ENCODE results near the gene EXOC6B.

DNA sequence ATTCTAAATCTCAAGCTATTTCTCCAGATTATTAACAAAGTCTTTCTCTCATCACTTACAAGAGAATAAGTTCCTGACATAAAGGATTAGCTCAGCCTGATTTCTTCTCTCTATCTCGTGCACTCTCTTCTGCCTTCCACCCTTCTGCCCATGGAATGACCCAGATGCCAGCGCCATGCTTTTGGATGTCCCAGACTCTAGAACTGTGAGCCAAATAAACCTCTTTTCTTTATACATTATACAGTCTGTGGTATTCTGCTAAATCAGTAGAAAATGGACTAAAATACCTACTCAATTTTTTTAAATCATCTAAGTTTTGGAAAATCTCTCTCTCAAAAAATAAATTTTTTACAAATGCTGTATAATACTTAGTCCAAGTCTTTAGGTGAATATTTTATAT is 218.6 kb downstream of the EXOC6B start:
- TF ChIP-seq, protein P1, sequence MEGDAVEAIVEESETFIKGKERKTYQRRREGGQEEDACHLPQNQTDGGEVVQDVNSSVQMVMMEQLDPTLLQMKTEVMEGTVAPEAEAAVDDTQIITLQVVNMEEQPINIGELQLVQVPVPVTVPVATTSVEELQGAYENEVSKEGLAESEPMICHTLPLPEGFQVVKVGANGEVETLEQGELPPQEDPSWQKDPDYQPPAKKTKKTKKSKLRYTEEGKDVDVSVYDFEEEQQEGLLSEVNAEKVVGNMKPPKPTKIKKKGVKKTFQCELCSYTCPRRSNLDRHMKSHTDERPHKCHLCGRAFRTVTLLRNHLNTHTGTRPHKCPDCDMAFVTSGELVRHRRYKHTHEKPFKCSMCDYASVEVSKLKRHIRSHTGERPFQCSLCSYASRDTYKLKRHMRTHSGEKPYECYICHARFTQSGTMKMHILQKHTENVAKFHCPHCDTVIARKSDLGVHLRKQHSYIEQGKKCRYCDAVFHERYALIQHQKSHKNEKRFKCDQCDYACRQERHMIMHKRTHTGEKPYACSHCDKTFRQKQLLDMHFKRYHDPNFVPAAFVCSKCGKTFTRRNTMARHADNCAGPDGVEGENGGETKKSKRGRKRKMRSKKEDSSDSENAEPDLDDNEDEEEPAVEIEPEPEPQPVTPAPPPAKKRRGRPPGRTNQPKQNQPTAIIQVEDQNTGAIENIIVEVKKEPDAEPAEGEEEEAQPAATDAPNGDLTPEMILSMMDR (IDR thresholded peaks at IDR 0.05; ENCODE audit: low read length): no peak
- no peak for TF ChIP-seq EZH2 (optimal IDR thresholded peaks at IDR 0.05; ENCODE audit: low read depth, low read length)
- no peak for TF ChIP-seq EZH2phosphoT487 (IDR thresholded peaks at IDR 0.05; ENCODE audit: low read length)

All from MM.1S (cell line).